AG04450 (cell line): Measurements from ENCODE around the gene SELENOF. TPM values are rescaled to one million over a fixed set of nuclear protein-coding genes. Genes with fewer than 3 reads are reported as not detected.

Experiments used
- CTCF ChIA-PET: fragments of 300-600, 350-600 bp; formaldehyde crosslinking; extraction: SDS; loops from one replicate; lab custom pipeline; 2022; ENCODE audit warnings: antibody characterized with exemption, inconsistent platforms; lab: Charles Lee
- POLR2A ChIA-PET: fragments of 350-600 bp; formaldehyde crosslinking; extraction: SDS; loops from one replicate; lab custom pipeline; 2021; ENCODE audit warnings: antibody characterized with exemption, inconsistent platforms; lab: Yijun Ruan, JAX
- DNase-seq: peaks from one replicate; pipeline ENCODE4 v3.0.0-alpha.2; 2011; ENCODE audit warnings: low read depth, low spot score
- H3K27ac ChIP-seq: one replicate; pipeline ENCODE4 v1.5.1; 2012; ENCODE audit warnings: low read depth, low read length, control low read depth
- H3K27me3 ChIP-seq: one replicate; pipeline ENCODE4 v1.6.0; 2012; ENCODE audit warnings: low read length; ENCODE audit not compliant: control insufficient read depth, insufficient read depth
- H3K4me3 ChIP-seq: 2 replicates; pipeline ENCODE4 v1.5.1; 2011; ENCODE audit warnings: mild to moderate bottlenecking, low read depth, low read length, control low read depth
- H3K9me3 ChIP-seq: 2 replicates; pipeline ENCODE4 v1.5.1; 2012; ENCODE audit warnings: low read length; ENCODE audit not compliant: control insufficient read depth, insufficient read depth
- CTCF ChIP-seq: IDR thresholded peaks from 2 replicates; pipeline ENCODE4 v1.5.1; 2011; ENCODE audit warnings: low read depth, low read length, control low read depth, inconsistent platforms
- polyA plus RNA-seq: library from polyadenylated mRNA; depleted of rRNA; stranded (reverse); fragments of >200 nt; gene quantifications from 2 replicates; pipeline ENCODE4 v1.2.3, GENCODE V29; 2011

Gene SELENOF
- polyA plus RNA-seq, 1 experiment = 358 TPM

- TF ChIP-seq CTCF = no peak
- Histone ChIP-seq H3K27ac (no peak overlapping the region), H3K9me3 (no peaks in the 10 kb centered on the region), H3K27me3 (no peaks in the 10 kb centered on the region), H3K4me3 (no peak overlapping the region)
- ChIA-PET CTCF (interaction anchor here (1.1 to 1.7 kb wide), 3 partner anchors 23 to 238 kb away, joined by 4 to 6 read pairs (median 6); partner anchors contain the start of genes HS2ST1, SELENOF and SH3GLB1), POLR2A (no interaction called here)
- DNase-seq = no peak
Measured at GRCh38 chr1:86942042-86942441, 28.1 kb upstream of the SELENOF start.

- Histone ChIP-seq H3K27ac (no peak overlapping the region), H3K9me3 (no peaks in the 10 kb centered on the region), H3K27me3 (no peaks in the 10 kb centered on the region), H3K4me3 (no peak overlapping the region)
- no peak for TF ChIP-seq CTCF
- ChIA-PET POLR2A (no interaction called here), CTCF (interaction anchor here (0.5 to 1.1 kb wide), 2 partner anchors 24 to 159 kb away, joined by 4 read pairs; no protein-coding TSS in a partner anchor)
- no peak for DNase-seq
Measured at GRCh38 chr1:86940599-86940998, 26.7 kb upstream of the SELENOF start.

GRCh38 chr1:86939406-86939805 lies 25.5 kb upstream of the SELENOF start:
- ChIA-PET POLR2A (no interaction called here), CTCF (interaction anchor here (0.7 kb wide), 1 partner anchor 235 kb away, joined by 3 read pairs; the partner anchor contains the start of gene SH3GLB1)
- DNase-seq = no peak
- Histone ChIP-seq H3K4me3 (no peak overlapping the region), H3K27me3 (no peaks in the 10 kb centered on the region), H3K9me3 (no peaks in the 10 kb centered on the region), H3K27ac (no peak overlapping the region)
- no peak for TF ChIP-seq CTCF

- Histone ChIP-seq H3K27me3 (no peaks in the 10 kb centered on the region), H3K4me3 (no peak overlapping the region), H3K9me3 (no peaks in the 10 kb centered on the region), H3K27ac (no peak overlapping the region)
- CTCF ChIA-PET = interaction anchor here (0.7 kb wide), 1 partner anchor 235 kb away, joined by 3 read pairs; the partner anchor contains the start of gene SH3GLB1
- DNase-seq = no peak
- POLR2A ChIA-PET = no interaction called here
- no peak for TF ChIP-seq CTCF
Measured at GRCh38 chr1:86938855-86939254, 24.9 kb upstream of the SELENOF start.

GRCh38 chr1:86938450-86938849 lies 24.5 kb upstream of the SELENOF start:
- DNase-seq = no peak
- H3K4me3 ChIP-seq = no peak overlapping the region
- no peak overlapping the region for H3K27ac ChIP-seq
- H3K9me3 ChIP-seq = no peaks in the 10 kb centered on the region
- ChIA-PET CTCF (no interaction called here), POLR2A (no interaction called here)
- no peak for TF ChIP-seq CTCF
- no peaks in the 10 kb centered on the region for H3K27me3 ChIP-seq
